Activated T-helper 2 cell treated with anti-CD3 and anti-CD28 coated beads, Interferon-gamma antibody, Interleukin-2, Interleukin-4, amounts not matched to agents 10 μg/mL and 5 μg/mL and 100 μg/mL, durations not matched to agents 14 hours and 24 hours and 36 hours (primary cell): ENCODE measurements around the gene PTPRN2. TPM values are rescaled to one million over a fixed set of nuclear protein-coding genes. Genes with fewer than 3 reads are reported as not detected.

Experiments
- DNase-seq: peaks from one replicate; pipeline ENCODE4 v3.0.0; 2021; ENCODE audit warnings: low spot score
- H3K27ac Mint-ChIP-seq: one replicate; pipeline ENCODE4 v1.8.0; 2021; ENCODE audit warnings: mixed read lengths
- H3K27me3 Mint-ChIP-seq: one replicate; pipeline ENCODE4 v1.8.0; 2021; ENCODE audit warnings: low read depth, mixed read lengths
- H3K36me3 Mint-ChIP-seq: one replicate; pipeline ENCODE4 v1.8.0; 2021; ENCODE audit warnings: low read depth, mixed read lengths
- H3K4me1 Mint-ChIP-seq: one replicate; pipeline ENCODE4 v1.8.0; 2021; ENCODE audit warnings: low read depth, mixed read lengths
- H3K4me3 Mint-ChIP-seq: one replicate; pipeline ENCODE4 v1.8.0; 2021; ENCODE audit warnings: low read depth, mild to moderate bottlenecking, moderate library complexity, mixed read lengths
- H3K9me3 Mint-ChIP-seq: one replicate; pipeline ENCODE4 v1.8.0; 2021; ENCODE audit warnings: mixed read lengths
- intact Hi-C: fragments of 100-400 bp; cut with micrococcal nuclease; formaldehyde crosslinking; loops from one replicate; pipeline ENCODE4 v1.15.1; 2023
- total RNA-seq: library from RNA; stranded (reverse); gene quantifications from 2 replicates; pipeline ENCODE4 v1.2.3, GENCODE V29; 2022

PTPRN2 gene
- total RNA-seq, 1 donor from 2014 or later = 1.3 TPM

DNA sequence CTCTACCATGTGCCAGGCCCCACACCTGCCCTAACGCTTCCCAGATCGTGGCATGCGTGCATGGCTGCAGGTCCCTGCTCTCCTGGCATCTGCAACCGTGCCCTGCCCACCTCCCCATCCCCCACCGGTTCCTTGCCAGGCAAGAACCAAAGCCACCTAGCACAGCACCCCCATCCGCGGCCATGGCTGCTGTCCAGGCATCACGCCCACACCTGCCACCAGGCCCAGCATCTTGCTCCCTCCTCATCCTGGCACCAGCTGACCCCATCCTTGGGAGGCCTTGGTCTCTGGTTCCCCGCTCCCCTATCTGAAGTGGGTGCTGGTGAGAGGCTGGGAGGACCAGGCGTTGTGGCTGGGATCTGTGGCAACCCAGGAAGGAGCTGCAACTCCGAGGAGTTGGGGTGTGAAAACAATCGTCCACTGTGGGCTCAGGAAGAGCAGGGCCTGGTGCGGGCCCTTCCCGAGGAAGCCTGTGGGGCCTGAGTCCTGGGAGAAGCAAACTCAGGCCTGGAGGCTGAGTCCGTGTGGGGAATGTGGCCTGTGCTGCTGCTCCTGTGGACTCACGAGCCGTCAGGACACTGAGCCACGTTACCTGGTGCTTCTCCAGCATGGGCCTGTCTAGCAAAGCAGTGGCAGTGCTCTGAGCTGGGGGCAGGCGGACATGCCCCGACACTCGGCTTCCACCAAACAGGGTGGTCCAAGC, 833.8 kb downstream of the PTPRN2 start:
- Mint-ChIP-seq H3K4me1 (no peaks in the 10 kb centered on the region), H3K27me3 (no peaks in the 10 kb centered on the region), H3K27ac (no peak overlapping the region), H3K9me3 (no peaks in the 10 kb centered on the region), H3K4me3 (no peak overlapping the region), H3K36me3 (no peaks in the 10 kb centered on the region)
- intact Hi-C loops = no loop called here
- DNase-seq = no peak

DNA sequence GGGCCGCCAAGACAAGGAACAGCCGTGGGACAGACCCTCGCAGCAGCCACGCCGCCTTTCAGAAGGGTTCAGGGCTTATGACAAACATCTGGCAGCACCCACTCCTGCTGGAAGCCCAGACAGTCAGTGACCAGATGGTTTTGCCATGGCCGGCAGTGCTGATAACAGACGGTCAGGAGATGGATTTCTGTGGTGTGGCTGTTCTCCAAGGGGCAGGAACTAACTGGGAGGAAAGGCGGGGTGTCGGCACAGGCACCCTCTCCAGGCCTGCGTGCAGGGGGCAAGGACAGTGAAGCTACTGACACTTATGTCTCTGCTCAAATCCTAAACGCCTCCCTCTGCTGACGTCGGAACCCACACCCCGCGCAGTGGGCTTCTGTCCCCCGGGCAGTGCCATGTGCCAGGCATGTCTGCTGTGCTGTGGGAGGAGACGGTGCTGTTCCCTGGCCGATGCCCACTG, 834.8 kb downstream of the PTPRN2 start:
- no peaks in the 10 kb centered on the region for H3K4me1 Mint-ChIP-seq
- no peaks in the 10 kb centered on the region for H3K9me3 Mint-ChIP-seq
- DNase-seq = no peak
- no peaks in the 10 kb centered on the region for H3K36me3 Mint-ChIP-seq
- no peak overlapping the region for H3K4me3 Mint-ChIP-seq
- intact Hi-C loops = no loop called here
- H3K27ac Mint-ChIP-seq = no peak overlapping the region
- H3K27me3 Mint-ChIP-seq = no peaks in the 10 kb centered on the region

- intact Hi-C loops = no loop called here
- H3K4me3 Mint-ChIP-seq = no peak overlapping the region
- H3K9me3 Mint-ChIP-seq = no peaks in the 10 kb centered on the region
- H3K27me3 Mint-ChIP-seq = no peaks in the 10 kb centered on the region
- no peak for DNase-seq
- no peaks in the 10 kb centered on the region for H3K4me1 Mint-ChIP-seq
- no peak overlapping the region for H3K27ac Mint-ChIP-seq
- no peaks in the 10 kb centered on the region for H3K36me3 Mint-ChIP-seq
Observed at GRCh38 chr7:157751951-157752673, 835.5 kb downstream of the PTPRN2 start.

GRCh38 chr7:157751406-157751805, 836.2 kb downstream of the PTPRN2 start:
- H3K36me3 Mint-ChIP-seq = no peaks in the 10 kb centered on the region
- no peaks in the 10 kb centered on the region for H3K27me3 Mint-ChIP-seq
- no peak for DNase-seq
- no peaks in the 10 kb centered on the region for H3K4me1 Mint-ChIP-seq
- intact Hi-C loops = no loop called here
- no peaks in the 10 kb centered on the region for H3K9me3 Mint-ChIP-seq
- no peak overlapping the region for H3K27ac Mint-ChIP-seq
- H3K4me3 Mint-ChIP-seq = no peak overlapping the region

GRCh38 chr7:157750291-157750690, 837.3 kb downstream of the PTPRN2 start:
- intact Hi-C loops = no loop called here
- H3K36me3 Mint-ChIP-seq = no peaks in the 10 kb centered on the region

GRCh38 chr7:157745721-157746709, 841.6 kb downstream of the PTPRN2 start:
- no peak overlapping the region for H3K4me3 Mint-ChIP-seq
- H3K27ac Mint-ChIP-seq = no peak overlapping the region

More at GRCh38 chr7:157750291-157750690, 837.3 kb downstream of the PTPRN2 start:
- no peaks in the 10 kb centered on the region for H3K9me3 Mint-ChIP-seq
- no peaks in the 10 kb centered on the region for H3K4me1 Mint-ChIP-seq
- no peak for DNase-seq
- H3K27ac Mint-ChIP-seq = no peak overlapping the region
- no peaks in the 10 kb centered on the region for H3K27me3 Mint-ChIP-seq
- no peak overlapping the region for H3K4me3 Mint-ChIP-seq

GRCh38 chr7:157744786-157745601, 842.6 kb downstream of the PTPRN2 start:
- H3K36me3 Mint-ChIP-seq = no peaks in the 10 kb centered on the region
- no peak overlapping the region for H3K4me3 Mint-ChIP-seq
- H3K27ac Mint-ChIP-seq = no peak overlapping the region
- intact Hi-C loops = no loop called here
- no peaks in the 10 kb centered on the region for H3K4me1 Mint-ChIP-seq
- no peaks in the 10 kb centered on the region for H3K27me3 Mint-ChIP-seq
- no peak for DNase-seq
- H3K9me3 Mint-ChIP-seq = no peaks in the 10 kb centered on the region

More at GRCh38 chr7:157745721-157746709, 841.6 kb downstream of the PTPRN2 start:
- intact Hi-C loops = no loop called here
- Mint-ChIP-seq H3K9me3 (no peaks in the 10 kb centered on the region), H3K36me3 (no peaks in the 10 kb centered on the region), H3K27me3 (no peaks in the 10 kb centered on the region), H3K4me1 (no peaks in the 10 kb centered on the region)
- no peak for DNase-seq

DNA sequence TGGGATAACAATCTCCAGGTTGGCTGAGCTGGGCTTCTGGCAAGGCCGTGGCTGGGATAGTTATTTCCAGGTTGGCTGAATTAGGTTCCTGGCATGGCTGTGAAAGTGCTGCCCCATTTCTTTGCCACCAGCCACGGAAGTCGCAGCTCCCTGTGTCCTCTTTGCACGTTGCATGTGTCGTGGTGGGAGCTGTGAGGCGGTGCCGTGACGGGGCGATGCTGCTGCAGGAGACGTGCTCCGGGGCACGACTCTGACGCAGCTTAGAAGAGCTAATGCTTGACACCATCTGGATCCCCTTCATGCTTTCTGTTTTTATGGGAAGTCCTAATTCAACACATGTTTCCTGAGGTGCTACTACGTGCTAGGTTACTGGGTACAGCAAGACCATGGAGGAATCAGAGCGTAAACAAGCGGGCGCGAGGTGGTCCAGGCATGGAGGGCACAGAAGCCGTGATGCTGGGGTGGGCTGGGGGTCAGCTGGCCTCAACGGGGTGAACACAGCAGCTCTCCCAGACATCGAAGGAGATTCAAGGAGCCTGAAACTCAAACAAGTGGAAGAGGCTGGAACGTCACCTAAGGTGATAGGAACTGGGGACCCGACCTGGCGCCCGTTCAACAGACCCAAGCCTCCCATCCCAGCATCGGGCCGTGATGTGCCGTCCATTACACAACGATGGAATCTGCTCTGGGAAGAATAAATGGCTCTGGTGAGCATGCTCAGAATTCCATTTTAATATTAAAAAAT, 843.7 kb downstream of the PTPRN2 start:
- H3K27ac Mint-ChIP-seq = no peak overlapping the region
- H3K36me3 Mint-ChIP-seq = no peaks in the 10 kb centered on the region
- H3K9me3 Mint-ChIP-seq = no peaks in the 10 kb centered on the region
- H3K4me1 Mint-ChIP-seq = no peaks in the 10 kb centered on the region
- DNase-seq = no peak
- intact Hi-C loops = no loop called here
- no peaks in the 10 kb centered on the region for H3K27me3 Mint-ChIP-seq
- no peak overlapping the region for H3K4me3 Mint-ChIP-seq

- no peak overlapping the region for H3K27ac Mint-ChIP-seq
- no peak for DNase-seq
- H3K9me3 Mint-ChIP-seq = no peaks in the 10 kb centered on the region
- peaks cover 5% of the 10 kb centered on the region for H3K27me3 Mint-ChIP-seq
- no peaks in the 10 kb centered on the region for H3K36me3 Mint-ChIP-seq
- no peaks in the 10 kb centered on the region for H3K4me1 Mint-ChIP-seq
- no peak overlapping the region for H3K4me3 Mint-ChIP-seq
- intact Hi-C loops = no loop called here
Observed at GRCh38 chr7:157740251-157740798, 847.3 kb downstream of the PTPRN2 start.

DNA sequence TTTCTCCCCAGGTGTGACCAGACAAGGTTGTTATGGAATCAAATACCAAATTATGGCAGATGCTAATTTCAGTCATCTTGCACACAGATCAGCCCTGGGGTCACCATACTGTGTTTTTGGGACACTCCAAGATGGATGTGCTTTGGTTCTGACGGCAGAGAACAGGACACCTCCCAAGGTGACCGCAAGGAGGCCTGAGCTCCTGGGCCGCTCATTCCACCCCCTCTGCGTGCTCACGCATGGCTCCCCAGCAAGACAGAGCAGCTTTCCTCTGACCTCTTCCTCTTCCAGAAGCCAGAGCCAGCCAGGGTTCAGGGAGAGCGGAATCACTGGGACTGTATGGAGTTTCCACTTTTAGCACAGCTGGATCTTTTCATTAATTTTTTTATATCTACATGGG, 848.0 kb downstream of the PTPRN2 start:
- no peaks in the 10 kb centered on the region for H3K36me3 Mint-ChIP-seq
- intact Hi-C loops = no loop called here

DNA sequence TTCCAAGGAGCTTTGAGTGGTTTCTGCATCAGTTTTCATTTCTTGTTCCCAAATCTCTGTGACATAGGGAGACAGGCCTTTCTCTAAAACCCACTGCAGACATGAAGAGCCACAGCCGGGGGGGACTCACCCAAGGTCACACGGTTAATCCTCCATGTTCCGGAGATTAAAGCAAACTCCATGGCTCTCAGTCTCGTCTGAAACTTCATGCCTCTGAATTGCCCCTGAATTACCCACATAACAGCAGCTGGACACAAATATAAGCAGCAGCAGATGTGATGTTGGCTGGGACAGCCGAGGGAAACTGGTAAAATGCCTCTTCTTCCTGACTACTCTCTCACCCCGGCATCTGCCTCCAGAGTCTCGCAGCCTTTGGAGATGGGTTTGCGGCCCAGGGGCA, 848.6 kb downstream of the PTPRN2 start:
- H3K4me1 Mint-ChIP-seq = no peaks in the 10 kb centered on the region
- H3K9me3 Mint-ChIP-seq = no peaks in the 10 kb centered on the region
- no peak overlapping the region for H3K4me3 Mint-ChIP-seq
- intact Hi-C loops = no loop called here
- H3K27me3 Mint-ChIP-seq = peaks cover 5% of the 10 kb centered on the region
- H3K27ac Mint-ChIP-seq = no peak overlapping the region
- DNase-seq = no peak
- H3K36me3 Mint-ChIP-seq = no peaks in the 10 kb centered on the region

More for the DNA sequence above, 848.0 kb downstream of the PTPRN2 start:
- Mint-ChIP-seq H3K9me3 (no peaks in the 10 kb centered on the region), H3K27ac (no peak overlapping the region), H3K4me3 (no peak overlapping the region), H3K4me1 (no peaks in the 10 kb centered on the region), H3K27me3 (peaks cover 5% of the 10 kb centered on the region)
- DNase-seq = no peak
